K562 (cell line): Measurements from ENCODE around the gene DYRK1A. TPM values are rescaled to one million over a fixed set of nuclear protein-coding genes. Genes with fewer than 3 reads are reported as not detected.

Experiments used
- ATAC-seq: fragments of 200-7000 bp; cut with Tn5 transposase; 3 replicates; pipeline ENCODE4 v1.9.1; 2020; ENCODE audit warnings: moderate library complexity
- BruUV-seq: library from RNA; stranded (reverse); fragments of 400-500 nt; replicated peaks from 2 replicates; lab custom pipeline; 2021; lab: Mats Ljungman, UMichigan
- CTCF ChIA-PET: fragments of 300-600 bp; formaldehyde crosslinking; extraction: SDS; loops from one replicate; lab custom pipeline; 2021; ENCODE audit warnings: low intra/inter-chr PET ratio; lab: Yijun Ruan, JAX
- POLR2A ChIA-PET: fragments of 300-600, 350-650 bp; sonication (Branson Sonifier 250); formaldehyde crosslinking; extraction: SDS; loops from one replicate; lab custom pipeline; 2021; ENCODE audit warnings: antibody characterized with exemption, inconsistent platforms; lab: Yijun Ruan, JAX
- DNase-seq, 4 experiments: peaks; one replicate each; pipeline versions ENCODE4 v3.0.0 to v3.0.0-alpha.2; 2011 to 2018; ENCODE audit warnings: low spot score in 3 of 4, mixed read lengths in 3 of 4; ENCODE audit errors: extremely low read depth in 1 of 4
- FAIRE-seq: peaks from 2 replicates; lab custom pipeline; 2011; peaks lifted over from hg19 to GRCh38; lab: Jason Lieb, UNC
- H2AFZ ChIP-seq: 2 replicates; pipeline ENCODE4 v1.6.0; 2011; ENCODE audit warnings: low read depth, low read length, control low read depth, inconsistent platforms
- H3K27ac ChIP-seq: fragments of 200-600 bp; 3 replicates; pipeline ENCODE4 v1.8.0; 2011; ENCODE audit warnings: low read depth, mild to moderate bottlenecking, control low read depth, inconsistent platforms, low read length, moderate library complexity, mixed read lengths; ENCODE audit errors: extremely low read depth
- H3K27me3 ChIP-seq, 2 experiments: fragments of 300-600 bp in 1 of 2; 2 replicates in 1 of 2; 3 replicates in 1 of 2; pipeline versions ENCODE4 v1.6.0 to v1.8.0; 2011; ENCODE audit warnings: inconsistent platforms in 2 of 2, low read length in 2 of 2, mild to moderate bottlenecking in 1 of 2, mixed read lengths in 1 of 2, moderate library complexity in 1 of 2; ENCODE audit not compliant: control insufficient read depth in 2 of 2, insufficient read depth in 2 of 2
- H3K36me3 ChIP-seq: fragments of 300-600 bp; 3 replicates; pipeline ENCODE4 v1.8.0; 2011; ENCODE audit warnings: mild to moderate bottlenecking, low read length, inconsistent platforms; ENCODE audit not compliant: control insufficient read depth, insufficient read depth
- H3K4me1 ChIP-seq, 2 experiments: fragments of 200-600 bp in 1 of 2; replicated peaks in 1 of 2; 2 replicates in 1 of 2; 3 replicates in 1 of 2; pipeline versions ENCODE4 v1.5.1 to v1.8.0; 2011; ENCODE audit warnings: inconsistent platforms in 2 of 2, low read length in 2 of 2, mild to moderate bottlenecking in 1 of 2, mixed read lengths in 1 of 2, moderate library complexity in 1 of 2; ENCODE audit not compliant: control insufficient read depth in 2 of 2, insufficient read depth in 2 of 2
- H3K4me2 ChIP-seq: 2 replicates; pipeline ENCODE4 v1.6.1; 2011; ENCODE audit warnings: low read length, control low read depth, inconsistent platforms, mixed read lengths; ENCODE audit not compliant: insufficient read depth
- H3K4me3 ChIP-seq: fragments of 200-600 bp; sonication (generic), shearing (Covaris generic); 2 replicates; pipeline ENCODE4 v1.5.1; 2016; ENCODE audit warnings: control low read depth, inconsistent platforms
- H3K79me2 ChIP-seq: fragments of 200-600 bp; 3 replicates; pipeline ENCODE4 v1.8.0; 2011; ENCODE audit warnings: low read length, inconsistent platforms; ENCODE audit not compliant: control insufficient read depth, insufficient read depth
- H3K9ac ChIP-seq, 2 experiments: 2 replicates each; pipeline versions ENCODE4 v1.6.0 to v1.6.1; 2011; ENCODE audit warnings: low read depth in 2 of 2, low read length in 2 of 2, control low read depth in 1 of 2, inconsistent platforms in 1 of 2, mild to moderate bottlenecking in 1 of 2, mixed read lengths in 1 of 2; ENCODE audit not compliant: insufficient read depth in 1 of 2
- H3K9me1 ChIP-seq: one replicate; pipeline ENCODE4 v1.6.0; 2011; ENCODE audit warnings: inconsistent platforms, mild to moderate bottlenecking, low read length, moderate library complexity; ENCODE audit not compliant: control insufficient read depth, insufficient read depth
- H3K9me3 ChIP-seq: replicated peaks from 2 replicates; pipeline ENCODE4 v1.5.1; 2011; ENCODE audit warnings: low read depth, low read length, inconsistent platforms; ENCODE audit not compliant: control insufficient read depth, insufficient read depth
- H4K20me1 ChIP-seq: replicated peaks from 2 replicates; pipeline ENCODE4 v1.6.1; 2011; ENCODE audit warnings: low read length, inconsistent platforms, mixed read lengths; ENCODE audit not compliant: control insufficient read depth, insufficient read depth
- DIDO1 ChIP-seq: fragments of 450-650 bp; IDR thresholded peaks from 2 replicates; pipeline ENCODE4 v1.6.1; 2016; ENCODE audit warnings: low read depth, missing biosample characterization, missing genetic modification characterization
- HDAC2 ChIP-seq: fragments of 450-650 bp; IDR thresholded peaks from 2 replicates; pipeline ENCODE4 v1.6.1; 2016; ENCODE audit warnings: mild to moderate bottlenecking
- HES1 ChIP-seq: fragments of 450-650 bp; IDR thresholded peaks from 2 replicates; pipeline ENCODE4 v1.6.1; 2016; ENCODE audit warnings: low read depth, mild to moderate bottlenecking, moderate library complexity
- HLTF ChIP-seq: fragments of 450-650 bp; IDR thresholded peaks from 2 replicates; pipeline ENCODE4 v1.6.1; 2016
- HMBOX1 ChIP-seq: sonication (generic); IDR thresholded peaks from 2 replicates; pipeline ENCODE4 v1.6.1; 2016
- HNRNPH1 ChIP-seq: fragments of 200-400 bp; formaldehyde crosslinking; optimal IDR thresholded peaks from 2 replicates; pipeline ENCODE3; 2017; ENCODE audit warnings: low read depth, mild to moderate bottlenecking, low read length, moderate library complexity
- MYBL2 ChIP-seq, 2 experiments: fragments of 450-650 bp in 1 of 2; sonication (generic) in 1 of 2; formaldehyde crosslinking in 1 of 2; IDR thresholded peaks; 2 replicates each; pipeline versions ENCODE4 v1.6.1 to v1.8.1; 2017 to 2022; ENCODE audit warnings: borderline replicate concordance in 1 of 2, inconsistent platforms in 1 of 2, low read depth in 1 of 2, mild to moderate bottlenecking in 1 of 2, missing genetic modification reagents in 1 of 2, moderate library complexity in 1 of 2
- NR4A1 ChIP-seq, 2 experiments: fragments of 250-450 bp in 1 of 2; fragments of 450-650 bp in 1 of 2; sonication (Bioruptor Pico) in 1 of 2; IDR thresholded peaks; 2 replicates each; pipeline versions ENCODE4 v1.4.0 to v1.6.1; 2016 to 2020; ENCODE audit warnings: mild to moderate bottlenecking in 2 of 2, missing compliant biosample characterization in 1 of 2, missing genetic modification characterization in 1 of 2, moderate library complexity in 1 of 2
- PTTG1 ChIP-seq: fragments of 450-650 bp; IDR thresholded peaks from 2 replicates; pipeline ENCODE4 v1.6.1; 2016; ENCODE audit warnings: low read depth, mild to moderate bottlenecking, missing genetic modification characterization, missing compliant biosample characterization
- SAFB2 ChIP-seq: fragments of 200-400 bp; formaldehyde crosslinking; IDR thresholded peaks from 2 replicates; pipeline ENCODE4 v1.6.1; 2018; ENCODE audit warnings: borderline replicate concordance, low read length, low read depth, moderate library complexity; ENCODE audit not compliant: severe bottlenecking
- SLC30A9 ChIP-seq: fragments of 250-450 bp; sonication (Bioruptor Pico); IDR thresholded peaks from 2 replicates; pipeline ENCODE4 v1.8.0; 2022; ENCODE audit warnings: mild to moderate bottlenecking, moderate library complexity
- SRSF9 ChIP-seq: fragments of 200-400 bp; formaldehyde crosslinking; IDR thresholded peaks from 2 replicates; pipeline ENCODE4 v1.6.1; 2017; ENCODE audit warnings: low read depth, low read length, borderline replicate concordance
- U2AF1 ChIP-seq: fragments of 200-400 bp; formaldehyde crosslinking; optimal IDR thresholded peaks from 2 replicates; pipeline ENCODE3; 2017; ENCODE audit warnings: mild to moderate bottlenecking, low read depth, low read length, moderate library complexity
- ZNF134 ChIP-seq: fragments of 250-450 bp; sonication (Bioruptor Pico); conservative IDR thresholded peaks from 2 replicates; pipeline ENCODE4 v1.4.0; 2020
- ZNF3 ChIP-seq: fragments of 250-450 bp; sonication (Bioruptor Pico); IDR thresholded peaks from 2 replicates; pipeline ENCODE4 v1.5.0; 2021; ENCODE audit warnings: mild to moderate bottlenecking, moderate library complexity
- ZNF384 ChIP-seq: IDR thresholded peaks from 2 replicates; pipeline ENCODE4 v1.6.1; 2012; ENCODE audit warnings: low read depth, low read length, improper control_type of control experiment
- ZNF766 ChIP-seq: fragments of 200-800 bp; sonication (Bioruptor generic); conservative IDR thresholded peaks from 2 replicates; pipeline ENCODE4 v1.6.1; 2016; ENCODE audit warnings: missing genetic modification characterization, missing compliant biosample characterization
- ZSCAN32 ChIP-seq: fragments of 450-650 bp; formaldehyde crosslinking; IDR thresholded peaks from 2 replicates; pipeline ENCODE4 v1.4.0; 2020; ENCODE audit warnings: mild to moderate bottlenecking, moderate library complexity
- WGBS: fragments of 100-300 bp; shearing (Covaris generic); methylation state at CpG from one replicate; pipeline ENCODE4 v1.1.6; 2016; ENCODE audit warnings: low coverage, mixed read lengths; ENCODE audit not compliant: insufficient coverage; ENCODE audit errors: missing lambda C conversion rate; 5-methylcytosine and 5-hydroxymethylcytosine counted together
- in situ Hi-C: fragments of 300-500 bp; cut with MboI; formaldehyde crosslinking; loops from 4 replicates; pipeline ENCODE4 v1.15.0; 2018; ENCODE audit warnings: inconsistent platforms, mixed read lengths
- intact Hi-C: fragments of 100-400 bp; cut with micrococcal nuclease; formaldehyde crosslinking; loops from 2 replicates; pipeline ENCODE4 v1.14.2; 2022
- polyA plus RNA-seq, 8 experiments: library from polyadenylated mRNA; depleted of rRNA in 4 of 8; stranded (reverse) in 5 of 8; unstranded in 3 of 8; fragments of >200 nt; fragmentation: Nextera tagmentation in 2 of 8; fragmentation: Illumina TruSeq in 1 of 8; extraction: Ambion mirVana in 2 of 8; extraction: Trizol in 1 of 8; gene quantifications; 2 replicates each; pipeline versions ENCODE4 v1.2.1 to v1.2.3, GENCODE V29; 2011 to 2014; ENCODE audit warnings: inconsistent platforms in 1 of 8, missing spikeins in 1 of 8
- total RNA-seq, 7 experiments: library from RNA; depleted of rRNA in 6 of 7; stranded (reverse); fragments of >200 nt in 6 of 7; fragmentation: Illumina TruSeq in 2 of 7; extraction: Trizol in 2 of 7; gene quantifications; 2 replicates each; pipeline versions ENCODE4 v1.2.1 to v1.2.3, GENCODE V29; 2011 to 2021; ENCODE audit warnings: low replicate concordance in 1 of 7
- TF ChIP-seq, protein P1 (sequence below): fragments of 450-650 bp; IDR thresholded peaks from 2 replicates; pipeline ENCODE4 v1.6.1; 2018; ENCODE audit warnings: mild to moderate bottlenecking, low read depth; ENCODE audit not compliant: partially characterized antibody

DYRK1A gene
- total and polyA plus RNA-seq, 9 of the 15 experiments (the other 6 are each of a cell fraction or from before 2014, with no cell fraction given), result 3.7 to 64.8 (median 42.3) TPM

- Histone ChIP-seq H3K9ac (0 out of 4 replicates have a peak overlapping the region, but pooled peaks of 1 of the 2 experiments have one; percentile 24), H3K79me2 (no peaks in the 10 kb centered on the region), H4K20me1 (no peaks in the 10 kb centered on the region), H3K9me3 (peaks cover 10% of the 10 kb centered on the region), H2AFZ (peak overlapping the region; percentile 78), H3K9me1 (no peaks in the 10 kb centered on the region), H3K4me1 (peaks cover 12 to 16% of the 10 kb centered on the region in 2 experiments), H3K27ac (peak overlapping the region; percentile 51), H3K4me2 (peak overlapping the region; percentile 49; the same call in 1 of the 2 replicates), H3K4me3 (no peak overlapping the region), H3K36me3 (no peaks in the 10 kb centered on the region), H3K27me3 (no peaks in the 10 kb centered on the region)
- peak; percentile 77 for FAIRE-seq
- ChIA-PET POLR2A (interaction anchor here (0.6 to 1.9 kb wide), 6 partner anchors 10 to 253 kb away, joined by 3 to 9 read pairs (median 4); no protein-coding TSS in a partner anchor), CTCF (no interaction called here)
- WGBS, result 6% methylated on average over 8 of the region's 8 CpGs
- in situ Hi-C loops (no loop called here), intact Hi-C loops (no loop called here)
- DNase-seq, result peak in 2 of 4 experiments; percentile 46 to 65
- no TSS peak for BruUV-seq
- peak; percentile 67 for ATAC-seq
- TF ChIP-seq NR4A1 (CRISPR knock-in tag; IDR thresholded peaks at IDR 0.05) (no peak), NR4A1 (tag; IDR thresholded peaks at IDR 0.05) (no peak), DIDO1 (no peak), ZNF766 (CRISPR knock-in tag) (0 out of 2 replicates have a peak, but pooled peaks have one; percentile 32), SAFB2 (no peak), HLTF (no peak), ZSCAN32 (CRISPR knock-in tag) (no peak), SRSF9 (no peak), HNRNPH1 (no peak), ZNF3 (CRISPR knock-in tag) (no peak), SLC30A9 (CRISPR knock-in tag) (no peak), U2AF1 (no peak), HES1 (peak; percentile 80), PTTG1 (tag) (no peak), MYBL2 (IDR thresholded peaks at IDR 0.05; ENCODE audit: low read depth) (peak; percentile 83), MYBL2 (CRISPR knock-in tag; IDR thresholded peaks at IDR 0.05; ENCODE audit: borderline replicate concordance) (no peak), ZNF384 (peak; percentile 88), HMBOX1 (peak; percentile 82), HDAC2 (peak; percentile 38; the same call in 1 of the 2 replicates), ZNF134 (CRISPR knock-in tag) (no peak)
- TF ChIP-seq, protein P1, sequence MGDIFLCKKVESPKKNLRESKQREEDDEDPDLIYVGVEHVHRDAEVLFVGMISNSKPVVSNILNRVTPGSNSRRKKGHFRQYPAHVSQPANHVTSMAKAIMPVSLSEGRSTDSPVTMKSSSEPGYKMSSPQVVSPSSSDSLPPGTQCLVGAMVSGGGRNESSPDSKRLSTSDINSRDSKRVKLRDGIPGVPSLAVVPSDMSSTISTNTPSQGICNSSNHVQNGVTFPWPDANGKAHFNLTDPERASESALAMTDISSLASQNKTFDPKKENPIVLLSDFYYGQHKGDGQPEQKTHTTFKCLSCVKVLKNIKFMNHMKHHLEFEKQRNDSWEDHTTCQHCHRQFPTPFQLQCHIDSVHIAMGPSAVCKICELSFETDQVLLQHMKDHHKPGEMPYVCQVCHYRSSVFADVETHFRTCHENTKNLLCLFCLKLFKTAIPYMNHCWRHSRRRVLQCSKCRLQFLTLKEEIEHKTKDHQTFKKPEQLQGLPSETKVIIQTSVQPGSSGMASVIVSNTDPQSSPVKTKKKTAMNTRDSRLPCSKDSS, result peak; percentile 71
These were observed 170.2 kb downstream of the DYRK1A start for GRCh38 chr21:37536616-37537278.
